Calu3 (cell line): ENCODE measurements around the gene TENM3. TPM values are rescaled to one million over a fixed set of nuclear protein-coding genes. Genes with fewer than 3 reads are reported as not detected.
"Not testable (repeated sequence)": the region's sequence is repeated elsewhere in the genome, so short reads cannot be mapped to it uniquely, and the experiment has no call there.

Experiments
- BruUV-seq: library from RNA; stranded (reverse); fragments of 400-500 nt; replicated peaks from 2 replicates; lab custom pipeline; 2021; lab: Mats Ljungman, UMichigan
- CTCF ChIA-PET: fragments of 300-600 bp; sonication (Branson Sonifier 250); formaldehyde crosslinking; loops from one replicate; lab custom pipeline; 2022; ENCODE audit warnings: antibody characterized with exemption; lab: Charles Lee
- DNase-seq: peaks from one replicate; pipeline ENCODE4 v3.0.0; 2022
- H3K27ac Mint-ChIP-seq: one replicate; pipeline ENCODE4 v1.8.0; 2022; ENCODE audit warnings: mixed read lengths; ENCODE audit not compliant: unreplicated experiment
- H3K27me3 Mint-ChIP-seq: one replicate; pipeline ENCODE4 v1.8.0; 2022; ENCODE audit warnings: mixed read lengths; ENCODE audit not compliant: unreplicated experiment
- H3K36me3 Mint-ChIP-seq: one replicate; pipeline ENCODE4 v1.8.0; 2022; ENCODE audit warnings: mild to moderate bottlenecking, moderate library complexity, mixed read lengths; ENCODE audit not compliant: insufficient read depth, unreplicated experiment
- H3K4me1 Mint-ChIP-seq: one replicate; pipeline ENCODE4 v1.8.0; 2022; ENCODE audit warnings: mild to moderate bottlenecking, low read depth, mixed read lengths; ENCODE audit not compliant: unreplicated experiment
- H3K4me3 Mint-ChIP-seq: one replicate; pipeline ENCODE4 v1.8.0; 2022; ENCODE audit warnings: mild to moderate bottlenecking, low read depth, moderate library complexity, mixed read lengths; ENCODE audit not compliant: unreplicated experiment
- H3K9me3 Mint-ChIP-seq: one replicate; pipeline ENCODE4 v1.8.0; 2022; ENCODE audit warnings: low read depth, mixed read lengths; ENCODE audit not compliant: unreplicated experiment
- CTCF ChIP-seq: fragments of 200-600 bp; IDR thresholded peaks from one replicate; pipeline ENCODE4 v1.8.0; 2022; ENCODE audit warnings: antibody characterized with exemption; ENCODE audit not compliant: unreplicated experiment
- intact Hi-C: fragments of 100-400 bp; cut with micrococcal nuclease; formaldehyde crosslinking; loops from one replicate; pipeline ENCODE4 v1.10.0; 2022; ENCODE audit not compliant: unreplicated experiment
- total RNA-seq: library from RNA; stranded (reverse); gene quantifications from 2 replicates; pipeline ENCODE4 v1.2.3, GENCODE V29; 2022

TENM3 gene
- total RNA-seq, 1 experiment from 2014 or later = 5.9 TPM

- Mint-ChIP-seq H3K9me3 (no peaks in the 10 kb centered on the region), H3K27me3 (no peaks in the 10 kb centered on the region), H3K4me1 (no peaks in the 10 kb centered on the region), H3K27ac (no peak overlapping the region), H3K36me3 (no peaks in the 10 kb centered on the region), H3K4me3 (no peak overlapping the region)
- CTCF ChIA-PET = no interaction called here
- TF ChIP-seq CTCF = no peak
- no TSS peak for BruUV-seq
- intact Hi-C loops = no loop called here
- no peak for DNase-seq
Measured at GRCh38 chr4:182384631-182385091, 141.5 kb downstream of the TENM3 start.

GRCh38 chr4:182385897-182386296 lies 142.7 kb downstream of the TENM3 start:
- BruUV-seq = no TSS peak
- no peak overlapping the region for H3K4me3 Mint-ChIP-seq
- TF ChIP-seq CTCF = no peak
- CTCF ChIA-PET = interaction anchor here (0.6 kb wide), 1 partner anchor 1720 kb away, joined by 4 read pairs; no protein-coding TSS in a partner anchor
- H3K4me1 Mint-ChIP-seq = no peaks in the 10 kb centered on the region
- no peak overlapping the region for H3K27ac Mint-ChIP-seq
- H3K27me3 Mint-ChIP-seq = no peaks in the 10 kb centered on the region
- intact Hi-C loops = no loop called here
- no peaks in the 10 kb centered on the region for H3K36me3 Mint-ChIP-seq
- DNase-seq = no peak
- H3K9me3 Mint-ChIP-seq = no peaks in the 10 kb centered on the region

- H3K27me3 Mint-ChIP-seq, H3K27ac Mint-ChIP-seq, intact Hi-C loops, H3K36me3 Mint-ChIP-seq, CTCF ChIA-PET, DNase-seq, BruUV-seq, H3K4me3 Mint-ChIP-seq, H3K4me1 Mint-ChIP-seq, H3K9me3 Mint-ChIP-seq: not testable (repeated sequence)
Measured at GRCh38 chr4:182386576-182386975, 143.4 kb downstream of the TENM3 start.

GRCh38 chr4:182391111-182391684 lies 148.0 kb downstream of the TENM3 start:
- CTCF ChIA-PET = interaction anchor here (1.3 kb wide), 1 partner anchor 30 kb away, joined by 3 read pairs; no protein-coding TSS in a partner anchor
- intact Hi-C loops = no loop called here
- H3K9me3 Mint-ChIP-seq = no peaks in the 10 kb centered on the region
- no peaks in the 10 kb centered on the region for H3K36me3 Mint-ChIP-seq
- DNase-seq = no peak
- TF ChIP-seq CTCF = no peak
- no TSS peak for BruUV-seq
- H3K27ac Mint-ChIP-seq = no peak overlapping the region
- no peaks in the 10 kb centered on the region for H3K27me3 Mint-ChIP-seq
- H3K4me1 Mint-ChIP-seq = no peaks in the 10 kb centered on the region
- no peak overlapping the region for H3K4me3 Mint-ChIP-seq

- no peak for TF ChIP-seq CTCF
- Mint-ChIP-seq H3K27me3 (no peaks in the 10 kb centered on the region), H3K36me3 (no peaks in the 10 kb centered on the region), H3K4me1 (no peaks in the 10 kb centered on the region), H3K4me3 (no peak overlapping the region), H3K9me3 (no peaks in the 10 kb centered on the region), H3K27ac (no peak overlapping the region)
- intact Hi-C loops = no loop called here
- DNase-seq = no peak
- CTCF ChIA-PET = no interaction called here
- no TSS peak for BruUV-seq
Measured at GRCh38 chr4:182394181-182394580, 151.0 kb downstream of the TENM3 start.
